ENCODE results near the gene LRP10.

LRP10 gene

GRCh38 chr14:22843123-22843925 is 28.2 kb upstream of the LRP10 start:
- Histone ChIP-seq H3K27me3 (ENCODE audit: control insufficient read depth, insufficient read depth, low read length, poor library complexity, severe bottlenecking) (peaks cover 3% of the 10 kb centered on the region), H3K27ac (ENCODE audit: insufficient read depth, low read depth, low read length, poor library complexity, severe bottlenecking) (no peak overlapping the region), H3K4me3 (ENCODE audit: insufficient read depth, low read depth, low read length) (no peak overlapping the region), H3K36me3 (ENCODE audit: control insufficient read depth, insufficient read depth, low read length) (no peaks in the 10 kb centered on the region), H3K4me1 (ENCODE audit: control insufficient read depth, insufficient read depth, low read length) (peaks cover 12% of the 10 kb centered on the region), H3K9me3 (ENCODE audit: control insufficient read depth, low read length) (no peaks in the 10 kb centered on the region)
- 88 to 91% methylated on average over 21 of the region's 21 CpGs for WGBS, 2 experiments

- peaks cover 19% of the 10 kb centered on the region for H3K4me1 ChIP-seq (ENCODE audit: control insufficient read depth, insufficient read depth, low read length)
- H3K27ac ChIP-seq (ENCODE audit: insufficient read depth, low read depth, low read length, poor library complexity, severe bottlenecking), result no peak overlapping the region
- no peaks in the 10 kb centered on the region for H3K36me3 ChIP-seq (ENCODE audit: control insufficient read depth, insufficient read depth, low read length)
- no peaks in the 10 kb centered on the region for H3K9me3 ChIP-seq (ENCODE audit: control insufficient read depth, low read length)
- H3K4me3 ChIP-seq (ENCODE audit: insufficient read depth, low read depth, low read length), result no peak overlapping the region
- 94 to 95% methylated on average over 22 of the region's 22 CpGs for WGBS, 2 experiments
- no peaks in the 10 kb centered on the region for H3K27me3 ChIP-seq (ENCODE audit: control insufficient read depth, insufficient read depth, low read length, poor library complexity, severe bottlenecking)
These were observed 27.1 kb upstream of the LRP10 start for GRCh38 chr14:22844221-22845102.

- peaks cover 22% of the 10 kb centered on the region for H3K4me1 ChIP-seq (ENCODE audit: control insufficient read depth, insufficient read depth, low read length)
- no peaks in the 10 kb centered on the region for H3K27me3 ChIP-seq (ENCODE audit: control insufficient read depth, insufficient read depth, low read length, poor library complexity, severe bottlenecking)
- WGBS, 2 experiments, result 95 to 96% methylated on average over 9 of the region's 9 CpGs
- H3K9me3 ChIP-seq (ENCODE audit: control insufficient read depth, low read length), result no peaks in the 10 kb centered on the region
- H3K27ac ChIP-seq (ENCODE audit: insufficient read depth, low read depth, low read length, poor library complexity, severe bottlenecking), result no peak overlapping the region
- no peak overlapping the region for H3K4me3 ChIP-seq (ENCODE audit: insufficient read depth, low read depth, low read length)
- no peaks in the 10 kb centered on the region for H3K36me3 ChIP-seq (ENCODE audit: control insufficient read depth, insufficient read depth, low read length)
These were observed 26.5 kb upstream of the LRP10 start for GRCh38 chr14:22845103-22845394.

GRCh38 chr14:22845821-22846625 is 25.5 kb upstream of the LRP10 start:
- no peak overlapping the region for H3K4me3 ChIP-seq (ENCODE audit: insufficient read depth, low read depth, low read length)
- H3K4me1 ChIP-seq (ENCODE audit: control insufficient read depth, insufficient read depth, low read length), result peaks cover 22% of the 10 kb centered on the region
- H3K9me3 ChIP-seq (ENCODE audit: control insufficient read depth, low read length), result no peaks in the 10 kb centered on the region
- no peaks in the 10 kb centered on the region for H3K27me3 ChIP-seq (ENCODE audit: control insufficient read depth, insufficient read depth, low read length, poor library complexity, severe bottlenecking)
- H3K27ac ChIP-seq (ENCODE audit: insufficient read depth, low read depth, low read length, poor library complexity, severe bottlenecking), result no peak overlapping the region
- no peaks in the 10 kb centered on the region for H3K36me3 ChIP-seq (ENCODE audit: control insufficient read depth, insufficient read depth, low read length)
- WGBS, 2 experiments, result 92 to 94% methylated on average over 26 of the region's 26 CpGs

GRCh38 chr14:22846811-22847307 is 24.7 kb upstream of the LRP10 start:
- no peaks in the 10 kb centered on the region for H3K36me3 ChIP-seq (ENCODE audit: control insufficient read depth, insufficient read depth, low read length)
- H3K9me3 ChIP-seq (ENCODE audit: control insufficient read depth, low read length), result no peaks in the 10 kb centered on the region
- no peaks in the 10 kb centered on the region for H3K27me3 ChIP-seq (ENCODE audit: control insufficient read depth, insufficient read depth, low read length, poor library complexity, severe bottlenecking)
- H3K27ac ChIP-seq (ENCODE audit: insufficient read depth, low read depth, low read length, poor library complexity, severe bottlenecking), result no peak overlapping the region
- no peak overlapping the region for H3K4me3 ChIP-seq (ENCODE audit: insufficient read depth, low read depth, low read length)
- peaks cover 22% of the 10 kb centered on the region for H3K4me1 ChIP-seq (ENCODE audit: control insufficient read depth, insufficient read depth, low read length)
- 88 to 89% methylated on average over 11 of the region's 11 CpGs for WGBS, 2 experiments

- H3K27me3 ChIP-seq (ENCODE audit: control insufficient read depth, insufficient read depth, low read length, poor library complexity, severe bottlenecking), result no peaks in the 10 kb centered on the region
- peaks cover 22% of the 10 kb centered on the region for H3K4me1 ChIP-seq (ENCODE audit: control insufficient read depth, insufficient read depth, low read length)
- H3K9me3 ChIP-seq (ENCODE audit: control insufficient read depth, low read length), result no peaks in the 10 kb centered on the region
- H3K4me3 ChIP-seq (ENCODE audit: insufficient read depth, low read depth, low read length), result no peak overlapping the region
- no peak overlapping the region for H3K27ac ChIP-seq (ENCODE audit: insufficient read depth, low read depth, low read length, poor library complexity, severe bottlenecking)
- H3K36me3 ChIP-seq (ENCODE audit: control insufficient read depth, insufficient read depth, low read length), result no peaks in the 10 kb centered on the region
- 83% methylated on average over 14 of the region's 14 CpGs for WGBS, 2 experiments
These were observed 23.7 kb upstream of the LRP10 start for GRCh38 chr14:22847661-22848341.

- Histone ChIP-seq H3K27me3 (ENCODE audit: control insufficient read depth, insufficient read depth, low read length, poor library complexity, severe bottlenecking) (no peaks in the 10 kb centered on the region), H3K9me3 (ENCODE audit: control insufficient read depth, low read length) (no peaks in the 10 kb centered on the region), H3K4me1 (ENCODE audit: control insufficient read depth, insufficient read depth, low read length) (peaks cover 22% of the 10 kb centered on the region), H3K27ac (ENCODE audit: insufficient read depth, low read depth, low read length, poor library complexity, severe bottlenecking) (peak overlapping the region; percentile 33), H3K4me3 (ENCODE audit: insufficient read depth, low read depth, low read length) (no peak overlapping the region), H3K36me3 (ENCODE audit: control insufficient read depth, insufficient read depth, low read length) (no peaks in the 10 kb centered on the region)
- 66 to 73% methylated on average over 12 of the region's 12 CpGs for WGBS, 2 experiments
These were observed 23.0 kb upstream of the LRP10 start for GRCh38 chr14:22848351-22849164.

- Histone ChIP-seq H3K27ac (ENCODE audit: insufficient read depth, low read depth, low read length, poor library complexity, severe bottlenecking) (no peak overlapping the region), H3K36me3 (ENCODE audit: control insufficient read depth, insufficient read depth, low read length) (no peaks in the 10 kb centered on the region), H3K4me1 (ENCODE audit: control insufficient read depth, insufficient read depth, low read length) (peaks cover 22% of the 10 kb centered on the region), H3K9me3 (ENCODE audit: control insufficient read depth, low read length) (no peaks in the 10 kb centered on the region), H3K27me3 (ENCODE audit: control insufficient read depth, insufficient read depth, low read length, poor library complexity, severe bottlenecking) (no peaks in the 10 kb centered on the region), H3K4me3 (ENCODE audit: insufficient read depth, low read depth, low read length) (no peak overlapping the region)
- 81 to 82% methylated on average over 17 to 19 of the region's 19 CpGs for WGBS, 2 experiments
These were observed 22.2 kb upstream of the LRP10 start for GRCh38 chr14:22849212-22849819.
